Activated CD8-positive, alpha-beta memory T cell treated with anti-CD3 and anti-CD28 coated beads, Interleukin-2, amount 50 U/mL, for 48 hours (primary cell): ENCODE results near the gene ZNRF3.

ENCODE experiments used
- DNase-seq: peaks from one replicate; pipeline ENCODE4 v3.0.0-alpha.2; 2020

ZNRF3 gene

DNA sequence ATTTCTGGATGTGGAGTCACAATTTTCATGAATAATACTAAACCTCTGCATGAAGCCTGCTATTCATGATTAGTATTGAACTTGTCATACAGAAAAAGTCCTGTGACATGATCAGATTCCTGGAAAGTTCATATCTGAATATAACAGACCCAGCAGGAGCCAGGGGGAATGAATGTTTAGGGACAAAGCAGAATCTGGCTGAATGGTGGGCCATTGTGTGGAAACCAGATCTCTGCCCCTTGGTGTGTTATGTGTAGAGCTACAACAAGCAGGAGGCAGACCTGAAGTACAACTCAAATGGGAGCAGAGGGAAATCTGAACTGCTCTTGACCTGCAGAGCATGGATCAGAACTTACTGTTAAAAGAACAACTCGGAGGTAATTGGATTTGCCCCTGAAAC, 219.7 kb downstream of the ZNRF3 start:
- no peak for DNase-seq

GRCh38 chr22:29105468-29105867, 222.1 kb downstream of the ZNRF3 start:
- DNase-seq: no peak

- DNase-seq: no peak
These were observed 223.5 kb downstream of the ZNRF3 start for GRCh38 chr22:29106839-29107238.
